Measurements from ENCODE around the gene GPR137B. TPM values are rescaled to one million over a fixed set of nuclear protein-coding genes. Genes with fewer than 3 reads are reported as not detected.

Gene GPR137B
- total and polyA plus RNA-seq, 2 of the 13 experiments (the other 11 are each of a cell fraction or from before 2014, with no cell fraction given), result 0.31 to 0.41 TPM

- DNase-seq (ENCODE audit: low spot score) (no peak), FAIRE-seq (no peak), ATAC-seq (no peak)
- Histone ChIP-seq H3K9me3 (ENCODE audit: low read length) (no peaks in the 10 kb centered on the region), H3K4me2 (ENCODE audit: low read depth, low read length) (no peak overlapping the region), H2AFZ (ENCODE audit: low read length) (no peak overlapping the region), H3K9ac (ENCODE audit: insufficient read depth, low read depth, low read length) (no peak overlapping the region), H3K4me1 (ENCODE audit: insufficient read depth, low read length) (no peaks in the 10 kb centered on the region), H3K4me3 (replicated peaks in 1 of 3; ENCODE audit: insufficient read depth in 1 of 3, low read depth in 2 of 3, low read length in 3 of 3) (no peak overlapping the region), H3K79me2 (ENCODE audit: insufficient read depth, low read length) (no peaks in the 10 kb centered on the region), H3K27ac (ENCODE audit: extremely low read length, insufficient read depth, low read length) (no peak overlapping the region), H3K27me3 (ENCODE audit: control insufficient read depth in 1 of 2, insufficient read depth in 2 of 2, low read length in 2 of 2) (no peaks in the 10 kb centered on the region), H4K20me1 (ENCODE audit: insufficient read depth, low read length) (no peaks in the 10 kb centered on the region), H3K36me3 (replicated peaks in 1 of 2; ENCODE audit: control insufficient read depth in 1 of 2, insufficient read depth in 2 of 2, low read length in 2 of 2) (no peaks in the 10 kb centered on the region)
- intact Hi-C loops (cut with micrococcal nuclease; ENCODE audit: unreplicated experiment) (no loop called here), in situ Hi-C loops (cut with HindIII; ENCODE audit: extremely low pct_ligation_motif_present, low pct_unique_long_range_greater_than_20kb) (no loop called here)
- WGBS (ENCODE audit: low lambda C conversion rate), result 30% methylated on average over 2 of the region's 2 CpGs
- TF ChIP-seq ZNF337 (CRISPR knock-in tag; IDR thresholded peaks at IDR 0.05; ENCODE audit: borderline replicate concordance, low read depth), result no peak
- BruUV-seq (replicated peaks), result no TSS peak
- ChIA-PET POLR2A (no interaction called here), CTCF (ENCODE audit: low intra/inter-chr PET ratio, low total read pairs) (no interaction called here)
Observed at GRCh38 chr1:236193184-236193583, 50.8 kb downstream of the GPR137B start.

- no peaks in the 10 kb centered on the region for H3K27me3 ChIP-seq (ENCODE audit: control insufficient read depth in 1 of 2, insufficient read depth in 2 of 2, low read length in 2 of 2)
- POLR2A ChIA-PET, result no interaction called here
- H3K4me3 ChIP-seq (replicated peaks in 1 of 3; ENCODE audit: insufficient read depth in 1 of 3, low read depth in 2 of 3, low read length in 3 of 3), result no peak overlapping the region
- DNase-seq (ENCODE audit: low spot score) (no peak), ATAC-seq (no peak), FAIRE-seq (no peak)
- in situ Hi-C loops (cut with HindIII; ENCODE audit: extremely low pct_ligation_motif_present, low pct_unique_long_range_greater_than_20kb), result no loop called here
- H3K36me3 ChIP-seq (replicated peaks in 1 of 2; ENCODE audit: control insufficient read depth in 1 of 2, insufficient read depth in 2 of 2, low read length in 2 of 2), result no peaks in the 10 kb centered on the region
- no peak overlapping the region for H3K4me2 ChIP-seq (ENCODE audit: low read depth, low read length)
- no TSS peak for BruUV-seq (replicated peaks)
- no peaks in the 10 kb centered on the region for H4K20me1 ChIP-seq (ENCODE audit: insufficient read depth, low read length)
- no peak overlapping the region for H3K27ac ChIP-seq (ENCODE audit: extremely low read length, insufficient read depth, low read length)
- TF ChIP-seq ZNF343 (CRISPR knock-in tag; IDR thresholded peaks at IDR 0.05) (no peak), ZBTB39 (CRISPR knock-in tag; IDR thresholded peaks at IDR 0.05) (no peak), ISX (CRISPR knock-in tag; conservative IDR thresholded peaks at IDR 0.05) (no peak), HNF1B (CRISPR knock-in tag; IDR thresholded peaks at IDR 0.05) (no peak), KDM3A (CRISPR knock-in tag; IDR thresholded peaks at IDR 0.05; ENCODE audit: low read depth) (no peak)
- H3K79me2 ChIP-seq (ENCODE audit: insufficient read depth, low read length), result no peaks in the 10 kb centered on the region
- no peak overlapping the region for H3K9ac ChIP-seq (ENCODE audit: insufficient read depth, low read depth, low read length)
- intact Hi-C loops (cut with micrococcal nuclease; ENCODE audit: unreplicated experiment), result no loop called here
- H3K9me3 ChIP-seq (ENCODE audit: low read length), result no peaks in the 10 kb centered on the region
- no peak overlapping the region for H2AFZ ChIP-seq (ENCODE audit: low read length)
- CTCF ChIA-PET (ENCODE audit: low intra/inter-chr PET ratio, low total read pairs), result no interaction called here
- H3K4me1 ChIP-seq (ENCODE audit: insufficient read depth, low read length), result no peaks in the 10 kb centered on the region
Observed at GRCh38 chr1:236200925-236201324, 58.6 kb downstream of the GPR137B start.

Data from HepG2 (cell line).